HG02884 (cell line): Measurements from ENCODE around the gene DBP.
"Not testable (repeated sequence)": the region's sequence is repeated elsewhere in the genome, so short reads cannot be mapped to it uniquely, and the experiment has no call there.

ENCODE experiments used
- ATAC-seq: cut with Tn5 transposase; IDR thresholded peaks from one replicate; pipeline ENCODE4 v1.9.1; 2021; ENCODE audit warnings: mild to moderate bottlenecking, moderate library complexity; ENCODE audit not compliant: unreplicated experiment

DBP gene

DNA sequence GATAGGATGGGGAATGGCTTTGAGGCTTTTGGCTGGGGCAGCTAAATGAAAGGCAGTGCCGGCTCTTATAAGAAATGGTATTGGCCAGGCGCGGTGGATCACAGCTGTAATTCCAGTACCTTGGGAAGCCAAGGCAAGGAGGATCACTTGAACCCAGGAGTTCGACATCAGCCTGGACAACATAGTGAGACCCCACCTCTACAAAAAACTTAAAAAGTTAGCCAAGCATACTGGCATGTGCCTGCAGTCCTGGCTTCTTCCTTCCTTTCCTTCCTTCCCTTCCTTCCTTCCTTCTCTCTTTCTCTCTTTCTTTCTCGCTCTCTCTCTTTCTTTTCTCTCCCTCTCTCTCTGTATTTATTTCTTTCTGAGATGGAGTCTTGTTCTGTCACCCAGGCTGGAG lies 5.7 kb upstream of the DBP start:
- no peak for ATAC-seq

DNA sequence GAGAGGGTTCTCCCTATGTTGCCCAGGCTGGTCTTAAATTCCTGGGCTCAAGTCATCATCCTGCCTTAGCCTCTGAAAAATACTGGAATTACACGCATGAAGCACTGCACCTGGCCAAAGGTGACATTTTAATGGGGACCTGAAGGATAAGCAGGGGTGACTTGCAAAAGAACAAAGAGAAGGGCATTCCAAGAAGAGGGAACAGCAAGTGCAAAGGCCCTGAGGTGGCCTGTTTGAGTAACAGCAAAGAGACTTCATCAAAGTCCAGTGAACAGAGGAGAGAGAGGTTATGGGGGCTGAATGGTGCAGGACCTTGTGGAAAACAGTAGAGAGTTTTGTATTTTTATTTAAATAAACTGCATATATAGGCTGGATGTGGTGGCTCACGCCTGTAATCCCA lies 4.7 kb upstream of the DBP start:
- ATAC-seq, result no peak

DNA sequence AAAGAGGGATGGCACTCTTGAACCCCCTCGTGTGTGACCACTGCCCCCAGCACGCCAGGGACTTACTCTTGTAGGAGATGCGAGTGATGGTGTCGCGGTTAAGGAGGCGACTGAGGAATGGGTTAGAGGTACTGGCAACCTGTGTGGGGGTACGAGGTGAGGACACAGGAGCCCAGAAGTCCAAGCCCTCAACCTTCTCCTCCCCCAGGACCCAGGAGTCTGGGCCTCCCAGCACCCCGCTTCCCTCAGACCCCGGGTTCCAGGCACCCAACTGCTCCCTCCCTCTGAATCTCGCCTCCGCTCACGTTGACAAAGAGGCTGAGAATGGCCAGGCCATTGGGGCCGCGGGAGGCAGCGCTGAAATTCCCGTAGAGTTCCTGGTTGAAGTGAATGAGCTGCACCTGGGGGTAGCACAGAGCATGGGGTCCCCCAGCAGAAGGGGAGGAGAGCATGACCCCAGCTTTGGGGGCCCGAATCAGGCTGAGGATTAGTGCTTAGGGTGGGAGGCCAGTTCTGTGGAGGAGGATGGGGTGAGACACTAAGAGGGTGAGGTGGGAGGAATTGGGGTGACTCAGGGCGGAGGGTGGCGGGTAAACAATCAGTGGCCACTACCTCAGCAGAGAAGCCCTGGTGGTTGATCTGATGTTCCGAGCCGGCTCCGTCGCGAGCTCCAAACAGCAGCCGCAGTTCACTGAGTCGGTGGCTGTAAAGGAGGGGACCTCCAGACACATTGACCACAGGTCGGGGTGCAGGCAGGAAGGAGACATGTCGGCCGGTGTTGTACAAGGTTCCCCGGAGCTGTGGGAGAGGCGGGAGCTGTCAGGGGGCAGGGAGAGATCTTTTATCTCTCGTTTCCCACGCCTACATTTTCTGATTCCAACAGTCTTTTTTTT lies 2.5 kb upstream of the DBP start:
- ATAC-seq, result no peak

DNA sequence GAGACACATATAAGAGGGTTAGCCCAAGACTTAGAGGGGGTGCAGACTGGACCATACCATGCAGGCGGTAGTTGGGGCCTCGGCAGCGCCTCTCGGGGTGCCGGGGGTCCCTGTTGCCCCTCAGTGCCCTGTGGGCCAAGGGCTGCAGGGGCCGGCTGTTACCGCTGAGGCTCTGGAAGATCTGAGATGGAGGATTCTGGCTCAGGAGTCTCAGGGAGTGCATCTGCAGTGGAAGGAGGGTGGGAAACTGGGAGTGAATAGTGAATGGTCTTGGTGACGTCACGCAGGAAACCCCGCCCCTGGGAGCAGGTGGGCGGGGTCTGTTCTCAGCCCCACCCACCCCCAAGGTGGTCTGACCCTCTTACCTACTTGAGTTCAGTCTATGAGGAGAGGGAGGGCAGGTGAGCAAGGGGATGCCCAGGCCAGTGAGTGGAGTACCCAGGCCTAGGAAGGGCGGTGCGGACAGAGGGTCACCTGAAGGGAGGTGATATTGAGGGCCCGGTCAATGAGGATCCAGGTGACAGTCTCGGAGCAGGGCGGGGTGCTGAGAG lies 1.7 kb upstream of the DBP start:
- ATAC-seq, result no peak

DNA sequence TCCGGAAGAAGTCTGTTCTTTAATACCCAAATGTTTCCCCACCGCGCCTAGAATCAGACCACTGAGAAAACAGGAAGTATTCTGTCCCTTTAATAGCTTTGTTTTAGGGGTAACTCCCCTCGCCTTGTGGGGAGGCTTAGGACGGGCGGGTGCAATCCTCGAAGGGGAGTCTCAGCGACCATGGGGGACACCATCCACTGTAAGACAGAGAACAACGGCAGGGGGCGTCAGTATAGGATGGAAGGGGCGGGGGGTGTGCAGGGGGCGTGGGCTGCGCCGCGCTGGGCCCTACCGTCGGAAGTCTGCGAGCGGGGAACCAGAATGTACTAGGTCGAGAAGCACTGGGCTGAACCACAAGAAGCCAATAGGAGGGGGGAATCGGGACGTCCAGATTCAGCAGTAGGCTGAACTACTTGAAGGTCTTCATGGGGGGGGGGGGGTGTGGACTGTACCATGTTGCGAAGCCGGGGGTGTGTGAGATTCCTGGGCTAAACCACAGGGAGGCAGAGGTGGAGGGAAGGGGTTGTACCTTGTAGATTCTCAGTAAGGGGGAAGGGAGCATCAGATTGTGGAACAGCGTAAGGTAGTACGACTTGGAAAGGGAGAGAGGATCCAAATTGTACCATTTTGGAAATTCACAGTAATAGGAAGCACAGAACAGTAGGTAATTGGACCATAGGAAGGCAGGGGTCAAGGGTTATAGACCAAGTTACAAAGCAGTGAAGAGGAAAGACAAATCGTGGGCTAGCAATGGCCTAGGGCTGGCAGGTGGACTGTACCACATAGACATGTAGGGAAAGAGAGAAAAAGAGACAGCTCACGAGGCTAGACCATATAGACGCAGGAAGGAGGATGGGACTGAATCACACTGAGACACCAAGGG lies 1.0 kb upstream of the DBP start:
- ATAC-seq, result peak; percentile 23

DNA sequence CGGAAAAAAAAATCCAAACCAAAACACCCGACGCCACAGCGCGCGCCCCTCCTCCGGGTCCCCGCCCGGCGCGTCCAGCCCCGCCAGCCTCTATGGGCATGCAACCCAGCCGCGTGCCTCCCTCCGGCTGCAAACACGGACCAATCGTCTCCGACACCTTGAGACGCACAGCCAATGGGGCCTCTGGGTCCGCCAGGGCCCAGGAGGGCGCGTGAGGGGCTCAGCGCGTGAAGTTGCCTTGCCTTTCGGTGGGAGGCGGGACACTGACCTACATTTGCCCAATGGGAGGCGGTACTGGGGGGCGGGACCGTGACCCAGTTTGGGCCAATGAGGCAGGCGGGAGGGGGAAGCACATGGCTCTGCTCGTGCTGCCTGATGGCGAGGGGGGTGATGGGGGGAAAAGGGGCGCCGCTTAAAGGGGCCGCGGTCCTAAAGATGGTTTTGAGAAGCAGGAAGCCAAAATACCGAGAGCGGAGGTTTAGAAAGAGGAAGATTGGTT lies 319 bp upstream of the DBP start:
- peak; percentile 58 for ATAC-seq

DNA sequence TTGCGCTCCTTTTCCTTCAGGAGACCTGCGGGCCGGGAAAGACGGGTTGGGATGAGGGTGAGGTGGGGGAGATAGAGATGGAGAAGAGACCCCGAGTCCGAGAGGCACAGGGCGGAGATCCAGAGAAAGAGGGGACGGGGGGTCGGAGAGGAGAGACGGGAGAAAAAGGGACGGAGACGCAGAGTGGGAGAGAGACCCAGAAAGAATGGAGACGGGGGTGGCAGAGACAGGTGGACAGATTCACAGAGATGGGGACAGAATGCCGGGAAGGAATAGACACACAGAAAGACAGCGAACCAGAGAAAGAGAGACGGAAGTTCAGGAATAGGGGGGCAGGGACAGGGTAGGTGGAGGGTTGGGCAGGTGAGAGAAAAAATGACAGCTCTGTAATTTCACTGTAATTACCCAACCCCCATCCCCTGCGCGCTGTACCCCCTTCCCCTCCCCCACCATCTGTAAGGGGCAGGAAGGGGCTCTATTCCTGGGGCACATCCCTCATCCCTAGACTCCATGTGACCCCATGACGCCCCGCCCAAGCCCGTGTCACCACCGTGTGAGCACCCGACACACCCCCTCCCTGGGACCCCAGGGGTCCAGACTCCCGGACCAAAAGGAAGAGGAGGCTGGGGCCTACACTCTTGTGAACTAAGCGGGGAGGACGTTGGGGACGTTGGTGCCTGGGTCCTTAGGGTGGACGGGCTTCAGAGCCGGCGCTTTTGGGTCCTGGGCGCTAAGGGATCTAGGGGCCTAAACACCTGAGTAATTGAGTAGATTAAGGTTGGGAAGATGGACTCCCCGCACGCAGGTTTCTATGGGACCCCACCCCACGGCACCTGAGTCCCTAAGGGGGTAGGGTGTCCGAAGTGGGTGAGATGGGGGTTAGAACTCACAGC lies 967 bp downstream of the DBP start:
- ATAC-seq, result no peak

DNA sequence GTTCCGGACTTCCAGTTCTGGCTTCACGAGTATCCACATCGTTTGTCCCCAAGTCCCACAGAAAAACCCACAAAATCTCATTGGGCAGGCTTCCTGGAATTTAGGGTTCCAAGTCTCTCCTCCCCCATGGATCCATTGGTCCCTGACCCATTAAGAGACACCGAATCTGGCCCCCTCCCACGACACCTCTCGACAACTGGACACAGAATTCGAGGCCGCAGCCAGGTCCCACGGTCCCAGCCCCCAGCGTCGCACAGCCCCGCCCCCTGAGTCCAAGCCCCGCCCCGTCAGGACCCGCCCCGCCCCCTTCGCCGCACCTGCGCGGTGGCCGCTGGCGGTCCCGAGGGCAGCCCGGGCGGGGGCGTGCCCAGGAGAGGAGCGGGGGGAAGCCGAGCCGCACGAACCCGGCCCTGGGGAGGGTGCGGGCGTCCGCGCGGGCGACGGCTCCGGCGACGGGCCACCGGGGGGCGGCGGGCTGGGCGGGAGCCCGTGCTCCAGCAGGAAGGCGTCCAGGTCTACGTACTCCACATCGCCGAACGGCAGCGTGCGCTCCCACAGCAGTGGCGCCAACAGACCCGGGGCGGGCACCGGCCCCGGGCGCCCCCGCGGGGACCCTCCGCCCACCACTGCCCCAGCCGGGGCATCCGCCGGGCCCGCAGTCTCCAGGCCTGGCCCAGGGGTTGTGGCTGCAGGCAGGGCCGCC lies 1.8 kb downstream of the DBP start:
- ATAC-seq, result no peak

DNA sequence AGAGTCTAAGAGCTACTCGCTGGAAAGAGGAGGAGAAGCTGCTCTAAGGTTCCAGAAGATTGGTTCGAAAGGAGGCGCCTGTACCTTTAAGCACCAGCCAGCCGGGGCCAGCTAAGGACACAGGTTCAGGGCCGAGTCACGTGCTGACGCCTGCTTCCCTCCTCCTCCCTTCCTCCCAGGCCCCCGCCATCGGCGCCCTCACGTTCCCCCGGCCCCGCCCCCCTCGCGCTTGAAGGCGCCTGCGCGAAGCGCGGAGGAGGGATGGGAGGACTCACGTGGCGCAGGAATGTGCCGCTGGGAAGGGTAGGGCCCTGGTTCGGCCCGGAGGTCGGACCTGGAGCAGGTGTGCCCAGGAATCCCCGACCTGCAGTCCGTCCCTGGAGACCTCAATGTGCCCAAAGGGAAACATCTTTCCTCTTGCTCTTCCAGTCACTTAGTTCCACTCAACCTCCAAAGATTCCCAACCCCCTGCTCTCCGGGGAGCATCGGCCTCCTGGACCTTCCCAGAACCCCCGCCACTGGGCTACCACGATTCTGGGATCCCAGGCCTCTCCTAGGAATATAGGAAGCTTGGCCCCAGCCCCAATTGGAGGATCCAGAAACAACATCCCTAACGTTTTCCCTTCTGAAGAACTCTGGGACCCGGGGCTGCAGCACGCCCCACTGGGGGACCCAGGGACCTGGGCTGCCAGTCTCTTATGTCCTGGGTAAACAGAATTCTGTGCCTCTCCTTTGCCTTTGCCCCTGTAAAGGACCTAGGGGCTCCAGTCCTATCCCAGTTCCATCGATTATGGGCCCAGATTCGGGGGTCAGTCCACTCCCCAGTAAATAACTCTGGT lies 2.5 kb downstream of the DBP start:
- ATAC-seq, result no peak

DNA sequence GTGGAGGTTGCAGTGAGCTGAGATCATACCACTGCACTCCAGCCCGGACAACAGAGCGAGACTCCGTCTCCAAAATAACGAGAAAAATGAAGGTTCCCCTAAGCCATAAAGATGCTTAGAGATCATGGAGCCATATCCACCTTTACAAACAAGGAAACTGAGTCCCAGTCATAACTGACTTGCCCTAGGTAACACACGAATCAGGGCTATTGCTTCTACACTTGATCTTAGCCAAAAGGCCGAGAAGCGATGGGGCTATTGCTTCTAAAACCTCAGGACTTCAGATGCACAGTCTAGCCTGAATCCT lies 3.2 kb downstream of the DBP start:
- ATAC-seq, result no peak

DNA sequence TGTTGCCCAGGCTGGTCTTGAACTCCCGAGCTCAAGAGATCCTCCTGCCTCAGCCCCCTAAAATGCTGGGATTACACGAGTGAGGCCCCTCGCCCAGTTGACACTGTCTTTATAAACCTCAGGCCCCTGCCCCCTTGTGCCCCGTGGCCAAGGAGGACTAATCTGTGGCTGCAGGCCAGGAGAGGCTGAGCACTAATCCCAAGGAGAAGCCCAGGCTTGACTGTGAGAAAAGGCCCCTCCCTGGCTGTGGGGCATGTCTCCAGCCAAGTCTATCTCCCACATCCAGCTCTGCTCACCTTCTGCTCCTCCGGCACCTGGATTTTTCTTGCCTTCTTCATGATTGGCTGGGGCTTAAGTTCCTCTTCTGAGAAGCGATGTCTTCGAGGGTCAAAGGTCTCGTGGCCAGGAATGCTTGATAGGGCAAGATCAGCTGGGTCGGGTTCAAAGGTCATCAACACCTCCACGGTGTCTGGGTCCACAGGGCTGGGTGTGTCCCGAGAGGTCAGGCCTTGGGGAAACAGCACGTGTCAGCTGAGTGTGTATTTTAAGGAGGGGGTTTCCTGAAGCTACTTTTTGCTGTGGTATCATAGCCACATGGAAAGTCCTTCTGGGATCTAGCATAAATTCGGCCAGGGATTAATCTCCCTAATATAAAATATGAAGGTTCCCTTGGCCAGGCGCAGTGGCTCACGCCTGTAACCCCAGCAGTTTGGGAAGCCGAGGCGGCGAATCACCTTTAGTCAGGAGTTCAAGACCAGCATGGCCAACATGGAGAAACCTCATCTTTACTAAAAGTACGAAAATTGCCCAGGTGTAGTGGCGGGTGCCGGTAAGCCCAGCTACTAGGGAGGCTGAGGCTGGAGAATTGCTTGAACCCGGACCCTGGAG lies 3.8 kb downstream of the DBP start:
- no peak for ATAC-seq

DNA sequence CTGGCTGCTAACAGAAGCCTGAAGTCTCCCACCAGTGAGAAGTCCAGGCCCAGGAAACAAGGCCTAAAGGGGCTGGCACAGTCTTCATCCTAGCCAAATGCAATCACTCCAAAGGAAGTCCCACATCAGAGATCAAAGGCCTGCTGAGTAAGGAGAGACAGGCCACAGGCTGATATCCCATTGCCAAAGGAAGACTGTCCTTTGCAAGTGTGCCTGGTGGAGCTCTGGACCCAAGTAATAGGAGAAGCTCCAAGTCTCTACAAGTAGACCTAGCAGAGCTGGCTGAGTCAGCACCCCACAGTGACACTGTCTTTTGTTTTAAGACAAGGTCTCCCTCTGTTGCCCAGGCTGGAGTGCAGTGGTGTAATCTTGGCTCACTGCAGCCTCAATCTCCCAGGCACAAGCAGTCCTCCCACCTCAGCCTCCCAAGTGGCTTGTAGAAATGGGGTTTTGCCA lies 4.5 kb downstream of the DBP start:
- no peak for ATAC-seq

DNA sequence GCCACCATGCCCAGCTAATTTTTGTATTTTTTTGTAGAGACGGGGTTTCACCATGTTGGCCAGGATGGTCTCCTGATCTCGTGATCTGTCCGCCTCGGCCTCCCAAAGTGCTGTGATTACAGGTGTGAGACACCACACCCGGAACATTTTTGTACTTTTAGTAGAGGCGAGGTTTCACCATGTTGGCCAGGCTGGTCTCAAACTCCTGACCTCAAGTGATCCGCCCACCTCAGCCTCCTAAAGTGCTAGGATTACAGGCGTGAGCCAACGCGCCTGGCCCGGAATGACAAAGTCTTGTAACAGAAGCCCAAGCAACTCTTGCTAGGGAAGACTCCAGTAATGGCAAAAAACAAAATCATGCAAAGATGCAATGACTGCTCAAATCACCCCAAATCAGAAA lies 4.9 kb downstream of the DBP start:
- not testable (repeated sequence) for ATAC-seq

DNA sequence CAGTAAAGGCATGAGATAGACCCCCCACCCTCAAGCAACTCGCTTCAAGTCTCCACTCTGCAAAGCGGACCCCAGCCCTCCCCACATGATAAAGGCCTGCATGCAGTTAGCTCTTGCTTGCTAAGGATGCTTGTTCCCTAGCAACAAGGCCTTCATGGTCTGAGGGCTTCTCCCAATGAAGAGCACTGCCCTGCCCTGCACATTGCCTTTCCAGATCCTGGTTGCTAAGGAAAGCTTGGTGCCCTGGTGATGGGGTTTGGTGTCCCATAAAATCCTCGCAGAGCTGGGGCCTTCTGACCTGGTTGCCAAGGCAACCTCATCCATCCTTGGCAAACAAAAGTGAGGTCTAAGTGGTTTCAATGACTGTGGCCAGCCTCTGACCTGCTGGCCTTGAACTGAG lies 6.0 kb downstream of the DBP start:
- ATAC-seq, result no peak

DNA sequence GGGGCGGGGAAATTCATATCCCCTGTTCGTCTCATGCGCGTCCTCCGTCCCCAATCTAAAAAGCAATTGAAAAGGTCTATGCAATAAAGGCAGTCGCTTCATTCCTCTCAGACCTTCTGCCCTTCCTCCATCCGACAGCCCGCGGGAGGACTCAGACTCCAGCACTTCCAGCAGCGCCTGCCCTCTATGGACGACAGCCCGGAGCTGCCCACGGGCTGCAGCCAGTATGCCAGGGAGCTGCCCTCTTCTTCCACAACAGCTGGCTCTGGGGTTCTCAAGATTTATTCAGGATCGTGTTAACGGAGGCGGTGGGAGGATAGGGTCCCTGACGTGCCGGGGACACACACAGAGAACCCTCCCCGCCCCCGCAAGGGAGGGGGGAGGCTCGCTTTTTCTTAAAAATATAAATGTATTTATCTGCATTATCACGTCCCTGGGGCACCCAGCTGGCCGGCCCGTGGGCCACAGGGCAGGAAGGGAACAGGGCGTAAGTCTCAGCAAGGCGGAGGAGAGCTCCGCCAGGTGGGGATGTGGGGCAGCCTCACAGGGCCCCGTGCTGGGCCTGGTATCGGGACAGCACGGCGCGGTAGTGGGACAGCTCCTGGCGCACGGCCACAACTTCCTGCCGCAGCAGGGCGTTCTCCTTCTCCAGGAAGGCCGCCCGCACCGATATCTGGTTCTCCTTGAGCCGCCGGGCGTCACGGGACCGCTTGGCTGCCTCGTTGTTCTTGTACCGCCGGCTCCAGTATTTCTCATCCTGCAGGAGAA lies 6.7 kb downstream of the DBP start:
- ATAC-seq, result no peak

DNA sequence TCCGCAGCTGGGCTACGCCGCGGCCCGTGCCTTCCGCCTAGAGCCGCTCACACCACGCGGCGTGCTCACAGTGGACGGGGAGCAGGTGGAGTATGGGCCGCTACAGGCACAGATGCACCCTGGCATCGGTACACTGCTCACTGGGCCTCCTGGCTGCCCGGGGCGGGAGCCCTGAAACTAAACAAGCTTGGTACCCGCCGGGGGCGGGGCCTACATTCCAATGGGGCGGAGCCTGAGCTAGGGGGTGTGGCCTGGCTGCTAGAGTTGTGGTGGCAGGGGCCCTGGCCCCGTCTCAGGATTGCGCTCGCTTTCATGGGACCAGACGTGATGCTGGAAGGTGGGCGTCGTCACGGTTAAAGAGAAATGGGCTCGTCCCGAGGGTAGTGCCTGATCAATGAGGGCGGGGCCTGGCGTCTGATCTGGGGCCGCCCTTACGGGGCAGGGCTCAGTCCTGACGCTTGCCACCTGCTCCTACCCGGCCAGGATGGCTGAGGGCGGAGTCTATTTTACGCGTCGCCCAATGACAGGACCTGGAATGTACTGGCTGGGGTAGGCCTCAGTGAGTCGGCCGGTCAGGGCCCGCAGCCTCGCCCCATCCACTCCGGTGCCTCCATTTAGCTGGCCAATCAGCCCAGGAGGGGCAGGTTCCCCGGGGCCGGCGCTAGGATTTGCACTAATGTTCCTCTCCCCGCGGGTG lies 7.4 kb downstream of the DBP start:
- ATAC-seq, result no peak

DNA sequence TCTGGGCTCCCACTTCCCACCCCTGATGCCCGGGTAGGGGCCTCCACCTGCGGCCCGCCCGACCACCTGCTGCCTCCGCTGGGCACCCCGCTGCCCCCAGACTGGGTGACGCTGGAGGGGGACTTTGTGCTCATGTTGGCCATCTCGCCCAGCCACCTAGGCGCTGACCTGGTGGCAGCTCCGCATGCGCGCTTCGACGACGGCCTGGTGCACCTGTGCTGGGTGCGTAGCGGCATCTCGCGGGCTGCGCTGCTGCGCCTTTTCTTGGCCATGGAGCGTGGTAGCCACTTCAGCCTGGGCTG lies 7.9 kb downstream of the DBP start:
- ATAC-seq, result no peak
